Tibial artery (tissue), 4 donors: Measurements from ENCODE around the gene PDP2.

Source experiments
- DNase-seq, 2 donors: peaks; one replicate each; pipeline ENCODE4 v3.0.0-alpha.2; 2019
- H3K27ac ChIP-seq, 2 donors: fragments of 200-600 bp; sonication (generic) in 1 of 2; 1 replicate in 1 of 2; 2 replicates in 1 of 2; pipeline ENCODE4 v1.5.1; 2018 to 2019; ENCODE audit warnings: mild to moderate bottlenecking in 1 of 2
- H3K27me3 ChIP-seq, 2 donors: fragments of 200-600 bp; sonication (generic) in 1 of 2; one replicate each; pipeline versions ENCODE4 v1.5.1 to v1.6.0; 2016 to 2019
- H3K36me3 ChIP-seq, 3 donors: fragments of 200-600 bp; sonication (generic) in 2 of 3; one replicate each; pipeline ENCODE4 v1.5.1; 2016 to 2019; ENCODE audit warnings: mild to moderate bottlenecking in 2 of 3
- H3K4me1 ChIP-seq, 4 donors: fragments of 200-600 bp; sonication (generic) in 2 of 4; 1 replicate in 3 of 4; 2 replicates in 1 of 4; pipeline ENCODE4 v1.5.1; 2016 to 2019
- H3K4me3 ChIP-seq, 2 donors: fragments of 200-600 bp; sonication (generic) in 1 of 2; 1 replicate in 1 of 2; 2 replicates in 1 of 2; pipeline ENCODE4 v1.5.1; 2018 to 2019; ENCODE audit warnings: mild to moderate bottlenecking in 2 of 2
- H3K9me3 ChIP-seq, 3 donors: fragments of 200-600 bp; sonication (generic) in 1 of 3; one replicate each; pipeline ENCODE4 v1.5.1; 2016 to 2019
- intact Hi-C: fragments of 100-400 bp; cut with DNase I; formaldehyde crosslinking; loops from one replicate; pipeline ENCODE4 v1.15.0; 2023; ENCODE audit warnings: low total_unique reads
- TF ChIP-seq, protein P1 (sequence below), 2 experiments: fragments of 200-600 bp in 1 of 2; fragments of 450-650 bp in 1 of 2; IDR thresholded peaks; one replicate each; pipeline ENCODE4 v1.5.1; 2017 to 2019; ENCODE audit warnings: antibody characterized with exemption in 2 of 2, mild to moderate bottlenecking in 1 of 2, moderate library complexity in 1 of 2

Gene PDP2

DNA sequence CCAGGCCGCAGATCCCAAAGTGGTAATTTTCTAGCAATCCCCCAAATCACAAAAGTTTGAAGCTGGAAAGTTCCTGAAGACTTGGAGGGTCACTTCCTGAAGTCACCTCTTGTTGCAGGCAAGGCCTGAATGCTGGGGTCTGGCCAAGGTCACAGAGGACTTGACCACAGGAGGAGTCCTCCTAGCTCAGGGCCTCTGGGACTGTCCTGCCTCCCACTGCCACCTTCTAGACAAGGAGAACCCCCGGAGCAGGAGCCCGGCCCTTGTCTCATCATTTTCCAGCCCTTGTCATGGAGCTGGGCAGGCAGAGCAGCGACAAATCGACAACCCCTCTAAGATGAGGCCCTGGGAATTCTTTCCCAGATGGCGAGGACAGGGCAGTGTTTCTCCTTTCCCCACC is 38.0 kb downstream of the PDP2 start:
- DNase-seq = no peak
- Histone ChIP-seq H3K9me3 (no peaks in the 10 kb centered on the region), H3K4me3 (no peak overlapping the region), H3K27me3 (no peaks in the 10 kb centered on the region), H3K36me3 (peaks cover 12 to 20% (median 14%) of the 10 kb centered on the region in 3 donors), H3K4me1 (peaks cover 0 to 41% (median 28%) of the 10 kb centered on the region in 4 donors), H3K27ac (peak overlapping the region in 1 of 2 donors; percentile 97)
- TF ChIP-seq, protein P1, sequence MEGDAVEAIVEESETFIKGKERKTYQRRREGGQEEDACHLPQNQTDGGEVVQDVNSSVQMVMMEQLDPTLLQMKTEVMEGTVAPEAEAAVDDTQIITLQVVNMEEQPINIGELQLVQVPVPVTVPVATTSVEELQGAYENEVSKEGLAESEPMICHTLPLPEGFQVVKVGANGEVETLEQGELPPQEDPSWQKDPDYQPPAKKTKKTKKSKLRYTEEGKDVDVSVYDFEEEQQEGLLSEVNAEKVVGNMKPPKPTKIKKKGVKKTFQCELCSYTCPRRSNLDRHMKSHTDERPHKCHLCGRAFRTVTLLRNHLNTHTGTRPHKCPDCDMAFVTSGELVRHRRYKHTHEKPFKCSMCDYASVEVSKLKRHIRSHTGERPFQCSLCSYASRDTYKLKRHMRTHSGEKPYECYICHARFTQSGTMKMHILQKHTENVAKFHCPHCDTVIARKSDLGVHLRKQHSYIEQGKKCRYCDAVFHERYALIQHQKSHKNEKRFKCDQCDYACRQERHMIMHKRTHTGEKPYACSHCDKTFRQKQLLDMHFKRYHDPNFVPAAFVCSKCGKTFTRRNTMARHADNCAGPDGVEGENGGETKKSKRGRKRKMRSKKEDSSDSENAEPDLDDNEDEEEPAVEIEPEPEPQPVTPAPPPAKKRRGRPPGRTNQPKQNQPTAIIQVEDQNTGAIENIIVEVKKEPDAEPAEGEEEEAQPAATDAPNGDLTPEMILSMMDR (IDR thresholded peaks at IDR 0.05) = no peak
- intact Hi-C loops = no loop called here

DNA sequence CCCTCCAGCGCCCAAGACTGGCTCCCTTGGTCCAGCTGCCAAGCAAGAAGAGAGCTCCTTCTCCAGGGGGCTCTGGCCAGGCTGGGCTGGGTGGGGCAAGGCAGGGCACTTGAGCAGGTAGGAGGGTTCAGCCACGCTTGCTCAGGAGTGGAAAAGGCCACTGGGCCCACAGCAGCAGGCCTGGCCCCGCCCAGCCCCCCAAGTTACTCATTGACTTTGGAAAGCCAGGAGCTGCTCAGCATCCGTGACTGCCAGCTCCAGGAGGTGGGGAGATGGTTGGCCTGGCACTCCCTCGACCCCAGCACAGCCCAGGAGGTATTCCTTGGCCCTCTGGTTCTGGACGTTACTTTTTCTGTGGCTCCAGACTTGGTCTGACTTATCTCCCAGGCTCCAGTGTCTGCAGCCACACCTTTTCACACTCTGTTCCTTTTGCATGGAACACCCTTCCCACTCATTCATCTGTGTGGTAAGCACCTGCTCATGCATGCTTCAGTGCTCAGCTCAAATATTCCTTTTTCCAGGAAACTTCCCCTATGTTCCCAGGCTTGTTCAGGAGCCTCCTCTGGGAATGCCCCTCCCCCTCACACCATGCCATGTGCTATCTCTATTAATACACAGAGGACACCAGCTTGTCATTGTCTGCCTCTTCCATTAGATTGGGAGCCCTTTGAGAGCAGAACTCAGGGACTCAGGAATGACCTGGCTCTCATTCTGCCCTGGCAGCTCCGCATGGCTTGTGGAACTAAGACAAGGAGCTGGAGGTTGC is 38.7 kb downstream of the PDP2 start, which contains the start of gene CDH16:
Gene CDH16, minus strand, starts transcription at position 83 of the 766 bp plus-strand sequence. CDS start 820 bp downstream, outside the sequence.
- Histone ChIP-seq H3K27me3 (no peaks in the 10 kb centered on the region), H3K27ac (peak within 1 kb of the TSS; percentile 97), H3K4me3 (no peak within 1 kb of the TSS), H3K9me3 (no peaks in the 10 kb centered on the region), H3K4me1 (peaks cover 0 to 46% (median 33%) of the 10 kb centered on the region in 4 donors), H3K36me3 (peaks cover 12 to 20% (median 18%) of the 10 kb centered on the region in 3 donors)
- DNase-seq = no peak
- intact Hi-C loops = no loop called here
- TF ChIP-seq, protein P1 (IDR thresholded peaks at IDR 0.05) = no peak

DNA sequence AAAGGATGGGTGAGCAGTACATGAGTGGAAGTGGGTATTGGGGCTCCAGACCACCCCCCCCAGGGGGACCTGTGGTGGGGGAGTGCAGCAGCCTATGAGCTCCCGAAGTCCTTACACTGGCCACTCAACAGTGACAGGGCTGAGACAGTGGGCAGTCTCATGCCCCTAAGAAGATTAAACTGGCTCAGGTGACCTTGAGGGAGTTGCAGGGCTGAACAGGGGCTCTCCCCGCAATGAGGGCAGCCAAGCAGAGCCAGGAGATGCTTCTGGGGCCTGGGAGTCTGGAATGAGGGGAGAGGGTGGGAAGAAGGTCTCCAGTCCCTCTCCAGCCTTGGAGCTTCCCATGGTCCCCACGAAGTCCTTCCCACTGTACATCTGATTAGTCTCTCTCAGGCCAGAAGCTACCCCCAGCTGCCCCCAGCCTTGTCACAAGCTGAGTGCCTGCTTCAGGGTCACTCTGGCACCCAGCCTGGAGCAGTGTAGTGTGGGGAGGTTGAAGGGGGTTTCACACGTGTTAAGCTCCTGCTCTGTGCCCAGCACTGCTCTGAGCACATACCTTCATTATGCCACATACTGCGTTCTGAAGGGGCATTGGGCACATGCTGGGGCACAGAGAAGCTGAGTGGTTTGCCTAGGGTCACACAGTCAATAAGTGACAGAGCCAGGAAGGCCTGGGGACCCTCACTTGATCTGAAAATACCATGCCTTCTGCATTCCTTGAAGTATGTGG is 39.4 kb downstream of the PDP2 start:
- intact Hi-C loops = no loop called here
- H3K4me3 ChIP-seq = no peak overlapping the region
- H3K36me3 ChIP-seq = peaks cover 12 to 20% (median 20%) of the 10 kb centered on the region in 3 donors
- TF ChIP-seq, protein P1 (IDR thresholded peaks at IDR 0.05) = no peak
- no peaks in the 10 kb centered on the region for H3K9me3 ChIP-seq
- H3K27ac ChIP-seq = peak overlapping the region; percentile 97
- no peak for DNase-seq
- no peaks in the 10 kb centered on the region for H3K27me3 ChIP-seq
- peaks cover 0 to 50% (median 34%) of the 10 kb centered on the region in 4 donors for H3K4me1 ChIP-seq

DNA sequence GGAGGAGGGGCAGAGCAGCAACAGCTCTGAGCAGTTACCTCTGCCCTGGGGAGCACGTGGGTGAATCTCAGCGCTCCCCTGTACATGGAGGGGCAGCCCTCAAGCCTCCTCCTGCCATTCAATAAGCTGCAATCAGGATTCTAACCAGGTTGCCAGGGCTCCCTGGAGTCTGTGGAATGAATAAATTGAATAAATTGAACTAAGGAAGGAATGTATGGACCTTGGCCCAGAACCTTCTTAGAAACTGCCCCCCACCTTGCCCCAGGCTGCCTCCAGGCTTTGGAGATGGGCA is 39.9 kb downstream of the PDP2 start:
- peak overlapping the region; percentile 97 for H3K27ac ChIP-seq

DNA sequence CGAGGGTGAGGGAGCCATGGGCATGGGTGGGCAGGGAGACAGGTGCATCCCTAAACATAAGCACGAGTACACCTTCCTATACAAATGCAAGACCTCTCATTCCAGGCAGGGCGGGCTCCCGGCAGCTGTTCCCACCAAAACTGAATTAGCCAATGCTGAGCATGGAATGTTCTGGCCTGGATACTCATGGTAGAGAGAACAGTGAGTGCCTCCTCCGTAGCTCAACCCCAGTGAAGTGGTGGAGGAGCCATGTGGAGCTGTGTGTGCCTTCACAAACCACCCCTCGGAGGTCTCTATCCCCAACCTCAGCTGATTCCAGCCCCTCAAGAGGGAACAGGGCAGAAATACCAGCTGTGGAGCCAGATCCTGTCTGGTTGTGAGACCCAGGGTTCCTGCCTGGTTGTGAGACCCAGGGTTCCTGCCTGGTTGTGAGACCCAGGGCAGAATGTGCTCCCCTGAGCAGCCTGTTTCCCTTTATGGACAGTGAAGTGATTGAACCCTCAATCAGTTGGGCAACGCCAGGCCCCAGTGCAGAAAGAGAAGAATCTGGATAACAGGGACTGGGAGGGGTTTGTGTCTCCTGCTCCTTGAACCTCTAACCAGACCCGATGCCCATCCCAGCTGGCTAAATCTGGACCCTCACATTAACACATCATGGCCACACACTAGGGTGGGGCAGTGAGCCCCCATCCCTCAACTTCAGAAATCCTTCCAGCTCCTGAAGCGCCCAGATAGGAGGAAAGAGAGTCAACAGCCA is 40.8 kb downstream of the PDP2 start:
- Histone ChIP-seq H3K27me3 (no peaks in the 10 kb centered on the region), H3K36me3 (peaks cover 12 to 20% (median 20%) of the 10 kb centered on the region in 3 donors), H3K4me3 (no peak overlapping the region), H3K4me1 (peaks cover 0 to 54% (median 41%) of the 10 kb centered on the region in 4 donors), H3K9me3 (no peaks in the 10 kb centered on the region), H3K27ac (peak overlapping the region; percentile 97)
- intact Hi-C loops = no loop called here
- DNase-seq = no peak
- TF ChIP-seq, protein P1 (IDR thresholded peaks at IDR 0.05) = no peak

More for the DNA sequence above, 39.9 kb downstream of the PDP2 start:
- TF ChIP-seq, protein P1 (IDR thresholded peaks at IDR 0.05) = no peak
- no peak for DNase-seq
- H3K36me3 ChIP-seq = peaks cover 12 to 20% (median 20%) of the 10 kb centered on the region in 3 donors
- no peak overlapping the region for H3K4me3 ChIP-seq
- H3K4me1 ChIP-seq = peaks cover 0 to 50% (median 35%) of the 10 kb centered on the region in 4 donors
- H3K9me3 ChIP-seq = no peaks in the 10 kb centered on the region
- H3K27me3 ChIP-seq = no peaks in the 10 kb centered on the region
- intact Hi-C loops = no loop called here
